Caco-2 (cell line): ENCODE results near the gene F12. TPM values are rescaled to one million over a fixed set of nuclear protein-coding genes. Genes with fewer than 3 reads are reported as not detected.

Source experiments
- BruUV-seq: library from RNA; stranded (reverse); fragments of 400-500 nt; replicated peaks from 2 replicates; lab custom pipeline; 2021; lab: Mats Ljungman, UMichigan
- CTCF ChIA-PET: fragments of 300-600 bp; sonication (Branson Sonifier 250); formaldehyde crosslinking; loops from one replicate; lab custom pipeline; 2022; ENCODE audit warnings: antibody characterized with exemption; lab: Charles Lee
- POLR2A ChIA-PET: fragments of 300-600 bp; sonication (Branson Sonifier 250); formaldehyde crosslinking; loops from one replicate; lab custom pipeline; 2022; ENCODE audit warnings: antibody characterized with exemption; lab: Charles Lee
- DNase-seq, 2 experiments: peaks; one replicate each; pipeline versions ENCODE4 v3.0.0 to v3.0.0-alpha.2; 2020 to 2022
- H3K27me3 ChIP-seq: replicated peaks from 2 replicates; pipeline ENCODE4 v1.6.0; 2011; ENCODE audit warnings: low read length; ENCODE audit not compliant: control insufficient read depth, insufficient read depth
- H3K36me3 ChIP-seq: 2 replicates; pipeline ENCODE4 v1.5.1; 2011; ENCODE audit warnings: low read length; ENCODE audit not compliant: control insufficient read depth, insufficient read depth
- H3K4me1 ChIP-seq: fragments of 250-450 bp; sonication (Bioruptor Pico); 2 replicates; pipeline ENCODE4 v1.5.1; 2020; ENCODE audit warnings: mild to moderate bottlenecking
- H3K4me3 ChIP-seq: 2 replicates; pipeline ENCODE4 v1.5.1; 2011; ENCODE audit warnings: low read depth, mild to moderate bottlenecking, control low read depth, low read length
- H3K9me3 ChIP-seq: fragments of 250-450 bp; sonication (Bioruptor Pico); 2 replicates; pipeline ENCODE4 v1.5.1; 2020; ENCODE audit warnings: mild to moderate bottlenecking, moderate library complexity
- H3K27ac Mint-ChIP-seq: one replicate; pipeline ENCODE4 v1.8.0; 2022; ENCODE audit warnings: mixed read lengths; ENCODE audit not compliant: unreplicated experiment
- H3K27me3 Mint-ChIP-seq: one replicate; pipeline ENCODE4 v1.8.0; 2022; ENCODE audit warnings: mixed read lengths; ENCODE audit not compliant: insufficient read depth, unreplicated experiment
- H3K36me3 Mint-ChIP-seq: one replicate; pipeline ENCODE4 v1.8.0; 2022; ENCODE audit warnings: mild to moderate bottlenecking, mixed read lengths; ENCODE audit not compliant: insufficient read depth, unreplicated experiment
- H3K4me1 Mint-ChIP-seq: one replicate; pipeline ENCODE4 v1.8.0; 2022; ENCODE audit warnings: low read depth, mixed read lengths; ENCODE audit not compliant: unreplicated experiment
- H3K4me3 Mint-ChIP-seq: one replicate; pipeline ENCODE4 v1.8.0; 2022; ENCODE audit warnings: mild to moderate bottlenecking, moderate library complexity, mixed read lengths; ENCODE audit not compliant: unreplicated experiment
- H3K9me3 Mint-ChIP-seq: one replicate; pipeline ENCODE4 v1.8.0; 2022; ENCODE audit warnings: mixed read lengths; ENCODE audit not compliant: unreplicated experiment
- CTCF ChIP-seq, 2 experiments: fragments of 200-600 bp in 1 of 2; IDR thresholded peaks; 1 replicate in 1 of 2; 2 replicates in 1 of 2; pipeline versions ENCODE4 v1.5.1 to v1.8.0; 2011 to 2022; ENCODE audit warnings: antibody characterized with exemption in 1 of 2, control low read depth in 1 of 2, inconsistent platforms in 1 of 2, low read depth in 1 of 2, low read length in 1 of 2, mild to moderate bottlenecking in 1 of 2, moderate library complexity in 1 of 2; ENCODE audit not compliant: insufficient read depth in 1 of 2, severe bottlenecking in 1 of 2, unreplicated experiment in 1 of 2
- intact Hi-C: fragments of 100-400 bp; cut with micrococcal nuclease; formaldehyde crosslinking; loops from one replicate; pipeline ENCODE4 v1.10.0; 2022; ENCODE audit not compliant: unreplicated experiment
- total RNA-seq: library from RNA; stranded (reverse); gene quantifications from 2 replicates; pipeline ENCODE4 v1.2.3, GENCODE V29; 2022

F12 gene
- total RNA-seq, 1 experiment from 2014 or later: 13.3 TPM

DNA sequence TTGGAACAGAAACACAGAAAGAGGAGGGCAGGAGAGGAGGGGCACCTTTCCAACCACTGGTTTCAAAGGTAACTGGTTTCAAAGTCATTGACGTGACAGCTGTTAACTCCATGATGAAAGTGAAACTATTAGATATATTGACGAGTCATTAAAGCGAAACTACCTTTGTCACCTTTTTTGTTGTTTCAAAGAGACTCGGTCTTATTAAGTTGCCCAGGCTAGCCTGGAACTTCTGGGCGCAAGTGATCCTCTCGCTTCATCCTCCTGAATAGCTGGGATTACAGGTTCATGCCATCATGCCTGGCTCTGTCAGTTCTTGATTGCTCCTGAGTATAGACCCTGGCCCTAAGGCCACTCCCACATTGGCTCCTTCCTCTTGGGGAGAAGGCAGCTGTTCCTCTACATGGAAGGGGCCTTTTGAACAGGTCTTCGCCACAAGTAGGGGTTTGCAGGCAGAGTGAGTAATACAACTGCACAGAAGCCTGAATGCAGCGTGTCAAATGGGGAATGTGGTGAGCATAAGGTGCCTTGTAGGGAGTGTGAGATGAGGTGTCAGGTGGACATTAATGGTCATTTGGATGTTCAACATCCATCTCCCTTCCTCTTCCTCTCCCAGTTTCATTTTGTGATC lies 3.4 kb upstream of the F12 start:
- CTCF ChIA-PET: interaction anchor here (0.6 kb wide), 1 partner anchor 17 kb away, joined by 3 read pairs; no protein-coding TSS in a partner anchor
- POLR2A ChIA-PET: no interaction called here
- intact Hi-C loops: no loop called here
- Histone ChIP-seq H3K4me1 (no peaks in the 10 kb centered on the region), H3K9me3 (no peaks in the 10 kb centered on the region), H3K4me3 (no peak overlapping the region), H3K27me3 (no peaks in the 10 kb centered on the region), H3K36me3 (no peaks in the 10 kb centered on the region)
- BruUV-seq: no TSS peak
- DNase-seq: no peak
- Mint-ChIP-seq H3K9me3 (no peaks in the 10 kb centered on the region), H3K27ac (no peak overlapping the region), H3K27me3 (no peaks in the 10 kb centered on the region), H3K36me3 (peaks cover 4% of the 10 kb centered on the region), H3K4me3 (no peak overlapping the region), H3K4me1 (no peaks in the 10 kb centered on the region)
- TF ChIP-seq CTCF (IDR thresholded peaks at IDR 0.05; ENCODE audit: insufficient read depth in 1 of 2, low read depth in 1 of 2, low read length in 1 of 2, severe bottlenecking in 1 of 2, unreplicated experiment in 1 of 2): no peak

GRCh38 chr5:177410575-177410974 lies 1.2 kb upstream of the F12 start:
- Mint-ChIP-seq H3K27ac (no peak overlapping the region), H3K9me3 (no peaks in the 10 kb centered on the region), H3K4me1 (no peaks in the 10 kb centered on the region), H3K36me3 (peaks cover 4% of the 10 kb centered on the region), H3K4me3 (no peak overlapping the region), H3K27me3 (no peaks in the 10 kb centered on the region)
- no peaks in the 10 kb centered on the region for H3K9me3 ChIP-seq
- H3K4me1 ChIP-seq: no peaks in the 10 kb centered on the region
- H3K36me3 ChIP-seq: no peaks in the 10 kb centered on the region
- no peak for DNase-seq
- CTCF ChIA-PET: no interaction called here
- no TSS peak for BruUV-seq
- POLR2A ChIA-PET: no interaction called here
- TF ChIP-seq CTCF (IDR thresholded peaks at IDR 0.05; ENCODE audit: insufficient read depth in 1 of 2, low read depth in 1 of 2, low read length in 1 of 2, severe bottlenecking in 1 of 2, unreplicated experiment in 1 of 2): no peak
- intact Hi-C loops: no loop called here
- no peaks in the 10 kb centered on the region for H3K27me3 ChIP-seq
- H3K4me3 ChIP-seq: no peak overlapping the region

DNA sequence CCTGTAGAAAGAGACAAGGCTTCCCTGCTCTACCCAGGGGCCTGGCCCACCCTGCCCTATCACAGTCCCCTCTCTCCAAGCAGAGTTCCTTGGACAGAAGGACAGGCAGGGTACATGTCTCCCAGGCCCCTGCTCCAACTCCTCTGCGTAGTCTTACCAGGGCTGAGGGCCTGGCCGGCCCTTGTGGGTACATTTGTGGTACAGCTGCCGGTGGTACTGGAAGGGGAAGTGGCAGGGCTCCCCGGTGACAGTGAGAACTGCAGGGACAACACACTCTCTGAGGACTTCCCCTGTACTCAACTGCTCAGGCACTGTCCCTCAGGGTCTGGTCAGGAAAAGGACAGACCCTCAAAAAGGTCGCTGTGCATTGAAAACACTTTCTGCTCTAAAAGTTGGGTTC lies 3.6 kb downstream of the F12 start:
- no peaks in the 10 kb centered on the region for H3K9me3 ChIP-seq
- no peak for TF ChIP-seq CTCF (IDR thresholded peaks at IDR 0.05; ENCODE audit: insufficient read depth in 1 of 2, low read depth in 1 of 2, low read length in 1 of 2, severe bottlenecking in 1 of 2, unreplicated experiment in 1 of 2)
- POLR2A ChIA-PET: no interaction called here
- DNase-seq: no peak
- Mint-ChIP-seq H3K27ac (no peak overlapping the region), H3K36me3 (peaks cover 10% of the 10 kb centered on the region), H3K4me3 (no peak overlapping the region), H3K9me3 (no peaks in the 10 kb centered on the region), H3K27me3 (no peaks in the 10 kb centered on the region), H3K4me1 (peaks cover 6% of the 10 kb centered on the region)
- H3K27me3 ChIP-seq: no peaks in the 10 kb centered on the region
- H3K36me3 ChIP-seq: no peaks in the 10 kb centered on the region
- H3K4me3 ChIP-seq: no peak overlapping the region
- intact Hi-C loops: loop anchor here (2.0 kb wide), 1 partner anchor 41 kb away; the partner anchor contains the start of gene PRR7
- H3K4me1 ChIP-seq: peaks cover 6% of the 10 kb centered on the region
- no TSS peak for BruUV-seq
- CTCF ChIA-PET: interaction anchor here (0.6 to 5.1 kb wide), 3 partner anchors 21 to 98 kb away, joined by 4 to 110 read pairs (median 47); partner anchors contain the start of gene GRK6
